HepG2 (cell line): Measurements from ENCODE around the gene DENND4A. TPM values are rescaled to one million over a fixed set of nuclear protein-coding genes. Genes with fewer than 3 reads are reported as not detected.

Source experiments
- ARID2 ChIP-seq: sonication (generic); formaldehyde crosslinking; IDR thresholded peaks from 2 replicates; pipeline ENCODE4 v1.8.1; 2022; ENCODE audit warnings: mild to moderate bottlenecking, missing genetic modification reagents, borderline replicate concordance
- DNMT3B ChIP-seq: conservative IDR thresholded peaks from 2 replicates; pipeline ENCODE4 v1.6.1; 2016; ENCODE audit warnings: missing biosample characterization, control low read depth
- EP300 ChIP-seq, 3 experiments: sonication (generic) in 1 of 3; formaldehyde crosslinking in 1 of 3; IDR thresholded peaks; 2 replicates each; pipeline versions ENCODE4 v1.5.1 to v1.6.1; 2011 to 2020; ENCODE audit warnings: low read depth in 2 of 3, low read length in 2 of 3, borderline replicate concordance in 1 of 3, improper control_type of control experiment in 1 of 3, mild to moderate bottlenecking in 1 of 3, missing genetic modification reagents in 1 of 3, moderate library complexity in 1 of 3
- GFI1 ChIP-seq: sonication (generic); formaldehyde crosslinking; IDR thresholded peaks from 2 replicates; pipeline ENCODE4 v1.5.0; 2020; ENCODE audit warnings: missing genetic modification reagents, mild to moderate bottlenecking, borderline replicate concordance
- HDAC2 ChIP-seq: sonication (generic); formaldehyde crosslinking; IDR thresholded peaks from 2 replicates; pipeline ENCODE4 v1.4.0; 2020; ENCODE audit warnings: missing genetic modification reagents
- HIVEP1 ChIP-seq: sonication (generic); formaldehyde crosslinking; IDR thresholded peaks from 2 replicates; pipeline ENCODE4 v1.4.0; 2020; ENCODE audit warnings: mild to moderate bottlenecking, missing genetic modification reagents
- HNF4G ChIP-seq, 2 experiments: sonication (generic) in 1 of 2; formaldehyde crosslinking in 1 of 2; IDR thresholded peaks; 2 replicates each; pipeline versions ENCODE4 v1.4.0 to v1.6.1; 2011 to 2020; ENCODE audit warnings: borderline replicate concordance in 2 of 2, low read depth in 2 of 2, mild to moderate bottlenecking in 2 of 2, low read length in 1 of 2, missing genetic modification reagents in 1 of 2, moderate library complexity in 1 of 2
- IKZF1 ChIP-seq: fragments of 450-650 bp; IDR thresholded peaks from 2 replicates; pipeline ENCODE4 v1.7.1; 2016
- IRX3 ChIP-seq: sonication (generic); formaldehyde crosslinking; IDR thresholded peaks from 2 replicates; pipeline ENCODE4 v1.8.1; 2023; ENCODE audit warnings: mild to moderate bottlenecking, low read depth, missing genetic modification reagents, borderline replicate concordance
- NPAS2 ChIP-seq: sonication (generic); formaldehyde crosslinking; IDR thresholded peaks from 2 replicates; pipeline ENCODE4 v1.8.0; 2022; ENCODE audit warnings: mild to moderate bottlenecking, missing genetic modification reagents, borderline replicate concordance
- NRL ChIP-seq: sonication (generic); formaldehyde crosslinking; IDR thresholded peaks from 2 replicates; pipeline ENCODE4 v1.5.0; 2020; ENCODE audit warnings: missing genetic modification reagents, mild to moderate bottlenecking, moderate library complexity, borderline replicate concordance
- RARG ChIP-seq: sonication (generic); formaldehyde crosslinking; IDR thresholded peaks from 2 replicates; pipeline ENCODE4 v1.4.0; 2020; ENCODE audit warnings: low read depth, mild to moderate bottlenecking, missing genetic modification reagents
- RBFOX2 ChIP-seq: fragments of 200-400 bp; formaldehyde crosslinking; IDR thresholded peaks from 2 replicates; pipeline ENCODE4 v1.6.1; 2017; ENCODE audit warnings: low read depth, mild to moderate bottlenecking, low read length
- RBM39 ChIP-seq: fragments of 200-400 bp; formaldehyde crosslinking; IDR thresholded peaks from one replicate; pipeline ENCODE4 v1.6.1; 2018; ENCODE audit warnings: antibody characterized with exemption, mild to moderate bottlenecking, low read depth, low read length; ENCODE audit not compliant: poor library complexity, severe bottlenecking
- RFX5 ChIP-seq: IDR thresholded peaks from 2 replicates; pipeline ENCODE4 v1.6.1; 2011; ENCODE audit warnings: low read depth, low read length, improper control_type of control experiment
- ZFP37 ChIP-seq: sonication (generic); formaldehyde crosslinking; IDR thresholded peaks from 2 replicates; pipeline ENCODE4 v1.4.0; 2020; ENCODE audit warnings: missing genetic modification reagents, borderline replicate concordance
- ZNF468 ChIP-seq: sonication (generic); formaldehyde crosslinking; IDR thresholded peaks from 2 replicates; pipeline ENCODE4 v1.8.0; 2022; ENCODE audit warnings: mild to moderate bottlenecking, moderate library complexity, missing genetic modification reagents
- ZNF883 ChIP-seq: sonication (generic); formaldehyde crosslinking; IDR thresholded peaks from 2 replicates; pipeline ENCODE4 v1.5.1; 2020; ENCODE audit warnings: mild to moderate bottlenecking, missing genetic modification reagents; ENCODE audit errors: not compliant biosample characterization
- polyA plus RNA-seq, 8 experiments: library from polyadenylated mRNA; depleted of rRNA in 3 of 8; stranded (reverse) in 7 of 8; unstranded in 1 of 8; fragments of >200 nt; fragmentation: Illumina TruSeq in 4 of 8; extraction: Trizol in 4 of 8; gene quantifications; 2 replicates each; pipeline versions ENCODE4 v1.2.1 to v1.2.3, GENCODE V29; 2011 to 2016; ENCODE audit warnings: low read depth in 4 of 8, missing spikeins in 1 of 8, mixed read lengths in 1 of 8; ENCODE audit not compliant: insufficient read depth in 1 of 8
- total RNA-seq, 5 experiments: library from RNA; depleted of rRNA; stranded (reverse); fragments of >200 nt; fragmentation: Illumina TruSeq; extraction: Trizol; gene quantifications; 2 replicates each; pipeline ENCODE4 v1.2.3, GENCODE V29; 2016; ENCODE audit warnings: low read depth in 1 of 5
- TF ChIP-seq, protein P1 (sequence below): sonication (generic); formaldehyde crosslinking; IDR thresholded peaks from 2 replicates; pipeline ENCODE4 v1.8.0; 2022; ENCODE audit warnings: mild to moderate bottlenecking, missing genetic modification reagents; ENCODE audit not compliant: insufficient replicate concordance
- TF ChIP-seq, protein P2 (sequence below): sonication (generic); formaldehyde crosslinking; IDR thresholded peaks from 2 replicates; pipeline ENCODE4 v1.8.1; 2023; ENCODE audit warnings: missing genetic modification reagents, inconsistent platforms, borderline replicate concordance
- TF ChIP-seq, protein P3 (sequence below): IDR thresholded peaks from 2 replicates; pipeline ENCODE4 v1.6.1; 2016; ENCODE audit warnings: missing genetic modification reagents, missing compliant biosample characterization
- TF ChIP-seq, protein P4 (sequence below): sonication (generic); formaldehyde crosslinking; IDR thresholded peaks from 2 replicates; pipeline ENCODE4 v1.4.0; 2020; ENCODE audit warnings: missing genetic modification reagents

DENND4A gene
- total and polyA plus RNA-seq, 2 of the 13 experiments (the other 11 are each of a cell fraction or from before 2014, with no cell fraction given) = 13.2 to 18.6 TPM

DNA sequence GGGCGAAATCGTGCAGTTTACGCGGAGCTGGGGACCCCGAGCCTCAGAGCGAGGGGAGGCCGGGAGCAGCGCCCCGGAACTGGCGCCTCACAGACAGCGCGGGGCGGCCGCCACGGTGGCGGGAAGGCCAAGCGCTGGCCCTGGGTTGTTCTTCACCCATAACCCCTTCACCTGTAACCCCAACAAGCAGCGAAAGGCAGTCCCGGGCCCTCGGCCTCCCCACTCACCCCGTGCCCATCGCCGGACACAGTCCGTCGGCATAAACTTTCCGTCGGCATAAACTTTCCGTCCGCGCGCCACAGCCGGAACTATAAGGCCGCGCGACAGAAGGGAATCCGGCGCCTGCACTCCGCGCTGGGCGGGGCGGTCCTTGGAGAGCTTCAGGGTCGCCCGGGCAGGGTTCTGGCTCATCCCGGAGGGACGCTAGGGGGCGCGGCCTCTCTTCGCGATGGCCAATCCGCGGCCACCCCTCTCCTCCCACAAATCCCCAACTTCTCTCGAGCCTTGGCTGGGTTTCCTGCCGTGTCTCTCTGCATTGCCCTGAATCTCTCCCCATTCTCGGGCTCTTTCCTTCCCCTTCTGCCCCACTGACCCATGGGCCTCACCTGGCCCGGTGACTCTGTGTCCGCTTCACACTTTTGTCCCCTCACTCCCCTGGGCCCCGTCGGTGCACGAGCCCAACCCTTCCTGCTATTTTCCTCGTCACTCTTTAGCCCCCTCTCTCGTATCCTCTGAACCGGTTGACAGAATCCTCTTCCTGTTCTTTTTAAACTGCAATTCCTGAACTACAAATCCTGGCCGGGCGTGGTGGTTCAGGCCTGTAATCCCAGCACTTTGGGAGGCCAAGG is 181.0 kb downstream of the DENND4A start, which contains the start of gene INTS14 (continued):
- TF ChIP-seq, protein P1, sequence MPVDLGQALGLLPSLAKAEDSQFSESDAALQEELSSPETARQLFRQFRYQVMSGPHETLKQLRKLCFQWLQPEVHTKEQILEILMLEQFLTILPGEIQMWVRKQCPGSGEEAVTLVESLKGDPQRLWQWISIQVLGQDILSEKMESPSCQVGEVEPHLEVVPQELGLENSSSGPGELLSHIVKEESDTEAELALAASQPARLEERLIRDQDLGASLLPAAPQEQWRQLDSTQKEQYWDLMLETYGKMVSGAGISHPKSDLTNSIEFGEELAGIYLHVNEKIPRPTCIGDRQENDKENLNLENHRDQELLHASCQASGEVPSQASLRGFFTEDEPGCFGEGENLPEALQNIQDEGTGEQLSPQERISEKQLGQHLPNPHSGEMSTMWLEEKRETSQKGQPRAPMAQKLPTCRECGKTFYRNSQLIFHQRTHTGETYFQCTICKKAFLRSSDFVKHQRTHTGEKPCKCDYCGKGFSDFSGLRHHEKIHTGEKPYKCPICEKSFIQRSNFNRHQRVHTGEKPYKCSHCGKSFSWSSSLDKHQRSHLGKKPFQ (CRISPR knock-in tag) = peak; percentile 73
- TF ChIP-seq ZNF883 = no peak
- TF ChIP-seq, protein P2, sequence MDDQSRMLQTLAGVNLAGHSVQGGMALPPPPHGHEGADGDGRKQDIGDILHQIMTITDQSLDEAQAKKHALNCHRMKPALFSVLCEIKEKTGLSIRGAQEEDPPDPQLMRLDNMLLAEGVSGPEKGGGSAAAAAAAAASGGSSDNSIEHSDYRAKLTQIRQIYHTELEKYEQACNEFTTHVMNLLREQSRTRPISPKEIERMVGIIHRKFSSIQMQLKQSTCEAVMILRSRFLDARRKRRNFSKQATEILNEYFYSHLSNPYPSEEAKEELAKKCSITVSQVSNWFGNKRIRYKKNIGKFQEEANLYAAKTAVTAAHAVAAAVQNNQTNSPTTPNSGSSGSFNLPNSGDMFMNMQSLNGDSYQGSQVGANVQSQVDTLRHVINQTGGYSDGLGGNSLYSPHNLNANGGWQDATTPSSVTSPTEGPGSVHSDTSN = no peak
- peak in 1 of 2 experiments; percentile 68; a peak in 3 of 4 replicates for TF ChIP-seq EP300 (IDR thresholded peaks at IDR 0.05; ENCODE audit: low read depth in 2 of 2, low read length in 2 of 2)
- TF ChIP-seq EP300 (CRISPR knock-in tag; IDR thresholded peaks at IDR 0.05; ENCODE audit: borderline replicate concordance) = 0 out of 2 replicates have a peak, but pooled peaks have one; percentile 35
- peak; percentile 81; the same call in 1 of the 2 replicates for TF ChIP-seq IRX3 (CRISPR knock-in tag)
- TF ChIP-seq NPAS2 (CRISPR knock-in tag) = peak; percentile 79; the same call in 1 of the 2 replicates
- no peak for TF ChIP-seq DNMT3B
- no peak for TF ChIP-seq RARG (CRISPR knock-in tag)
- TF ChIP-seq, protein P3, sequence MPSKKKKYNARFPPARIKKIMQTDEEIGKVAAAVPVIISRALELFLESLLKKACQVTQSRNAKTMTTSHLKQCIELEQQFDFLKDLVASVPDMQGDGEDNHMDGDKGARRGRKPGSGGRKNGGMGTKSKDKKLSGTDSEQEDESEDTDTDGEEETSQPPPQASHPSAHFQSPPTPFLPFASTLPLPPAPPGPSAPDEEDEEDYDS = peak; percentile 91
- TF ChIP-seq HNF4G (IDR thresholded peaks at IDR 0.05; ENCODE audit: borderline replicate concordance, low read depth, low read length) = peak; percentile 53; the same call in 1 of the 2 replicates
- TF ChIP-seq HNF4G (CRISPR knock-in tag; IDR thresholded peaks at IDR 0.05; ENCODE audit: borderline replicate concordance, low read depth) = peak; percentile 67; the same call in 1 of the 2 replicates
- TF ChIP-seq ZFP37 = no peak
- 0 out of 2 replicates have a peak, but pooled peaks have one; percentile 59 for TF ChIP-seq HIVEP1
- peak; percentile 64; the same call in 1 of the 2 replicates for TF ChIP-seq GFI1 (CRISPR knock-in tag)
- peak; percentile 97 for TF ChIP-seq RBFOX2
- 0 out of 2 replicates have a peak, but pooled peaks have one; percentile 43 for TF ChIP-seq ZNF468 (CRISPR knock-in tag)
- TF ChIP-seq, protein P4, sequence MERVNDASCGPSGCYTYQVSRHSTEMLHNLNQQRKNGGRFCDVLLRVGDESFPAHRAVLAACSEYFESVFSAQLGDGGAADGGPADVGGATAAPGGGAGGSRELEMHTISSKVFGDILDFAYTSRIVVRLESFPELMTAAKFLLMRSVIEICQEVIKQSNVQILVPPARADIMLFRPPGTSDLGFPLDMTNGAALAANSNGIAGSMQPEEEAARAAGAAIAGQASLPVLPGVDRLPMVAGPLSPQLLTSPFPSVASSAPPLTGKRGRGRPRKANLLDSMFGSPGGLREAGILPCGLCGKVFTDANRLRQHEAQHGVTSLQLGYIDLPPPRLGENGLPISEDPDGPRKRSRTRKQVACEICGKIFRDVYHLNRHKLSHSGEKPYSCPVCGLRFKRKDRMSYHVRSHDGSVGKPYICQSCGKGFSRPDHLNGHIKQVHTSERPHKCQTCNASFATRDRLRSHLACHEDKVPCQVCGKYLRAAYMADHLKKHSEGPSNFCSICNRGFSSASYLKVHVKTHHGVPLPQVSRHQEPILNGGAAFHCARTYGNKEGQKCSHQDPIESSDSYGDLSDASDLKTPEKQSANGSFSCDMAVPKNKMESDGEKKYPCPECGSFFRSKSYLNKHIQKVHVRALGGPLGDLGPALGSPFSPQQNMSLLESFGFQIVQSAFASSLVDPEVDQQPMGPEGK (CRISPR knock-in tag) = peak; percentile 74
- TF ChIP-seq NRL (CRISPR knock-in tag) = peak; percentile 94
- TF ChIP-seq IKZF1 = no peak
- no peak for TF ChIP-seq RFX5
- peak; percentile 94 for TF ChIP-seq HDAC2 (CRISPR knock-in tag)
- TF ChIP-seq RBM39 = peak; percentile 99
- TF ChIP-seq ARID2 (CRISPR knock-in tag) = peak; percentile 79; the same call in 1 of the 2 replicates
